Measurements from ENCODE around the gene MCTP2. TPM values are rescaled to one million over a fixed set of nuclear protein-coding genes. Genes with fewer than 3 reads are reported as not detected.

Gene MCTP2
- total and polyA plus RNA-seq, 2 of the 8 experiments (the other 6 are each of a cell fraction or from before 2014, with no cell fraction given): 3.4 to 4.5 TPM

DNA sequence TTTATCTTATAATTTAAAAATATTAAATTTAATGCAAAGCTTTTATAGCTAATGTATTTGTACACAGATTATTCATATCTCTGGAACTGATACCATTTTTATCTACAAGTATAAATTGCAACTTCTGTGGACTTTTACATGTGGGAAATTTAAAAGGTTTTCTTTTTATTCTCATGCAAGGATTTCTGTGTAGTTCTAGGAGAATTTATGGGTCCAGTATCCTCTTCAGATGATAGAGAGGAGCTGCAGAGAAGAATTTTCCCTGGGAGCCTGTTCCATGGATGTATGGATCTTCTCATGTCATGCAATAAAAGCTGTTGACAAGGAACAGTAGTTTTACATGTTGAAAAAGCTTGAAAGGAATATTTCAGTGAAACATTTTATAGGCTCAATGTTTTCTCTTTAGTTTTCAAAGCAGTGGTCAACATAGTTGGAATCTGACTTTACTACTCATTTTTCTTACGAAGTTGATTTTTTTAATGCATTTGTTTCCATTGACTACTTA is 119.7 kb downstream of the MCTP2 start:
- POLR2A ChIA-PET (ENCODE audit: partially characterized antibody): no interaction called here
- H4K20me1 ChIP-seq (replicated peaks in 1 of 2; ENCODE audit: control insufficient read depth in 1 of 2, insufficient read depth in 2 of 2, low read length in 2 of 2): no peaks in the 10 kb centered on the region
- no peak for TF ChIP-seq NRF1 (IDR thresholded peaks at IDR 0.05; ENCODE audit: low read depth, low read length)
- TF ChIP-seq SP2 (IDR thresholded peaks at IDR 0.05; ENCODE audit: low read length): no peak
- no peak for TF ChIP-seq CBX8 (IDR thresholded peaks at IDR 0.05; ENCODE audit: borderline replicate concordance, low read depth, low read length)
- TF ChIP-seq JUND (IDR thresholded peaks at IDR 0.05; ENCODE audit: low read length): no peak
- no peak for TF ChIP-seq ZNF274 (IDR thresholded peaks at IDR 0.05; ENCODE audit: borderline replicate concordance, extremely low read depth, low read length)
- TF ChIP-seq CREB1 (IDR thresholded peaks at IDR 0.05): no peak
- no peak for TF ChIP-seq CHD1 (IDR thresholded peaks at IDR 0.05; ENCODE audit: low read depth, low read length)
- no peak for TF ChIP-seq CTCF (IDR thresholded peaks at IDR 0.05; ENCODE audit: control extremely low read depth in 1 of 3, insufficient read depth in 1 of 3, low read depth in 1 of 3, low read length in 3 of 3)
- no peak for TF ChIP-seq FOSL1 (IDR thresholded peaks at IDR 0.05; ENCODE audit: insufficient read depth, low read depth, low read length)
- no peak for TF ChIP-seq HDAC2 (IDR thresholded peaks at IDR 0.05; ENCODE audit: borderline replicate concordance in 1 of 2, low read depth in 2 of 2, low read length in 2 of 2)
- no peak for TF ChIP-seq CTBP2 (IDR thresholded peaks at IDR 0.05; ENCODE audit: borderline replicate concordance, insufficient read depth, insufficient read length, low read length)

More for the DNA sequence above, 119.7 kb downstream of the MCTP2 start:
- H2BK5ac ChIP-seq (ENCODE audit: low read depth, low read length): no peak overlapping the region
- DNase-seq (ENCODE audit: low read depth in 1 of 2, low spot score in 2 of 2): no peak
- no peak overlapping the region for H3K27ac ChIP-seq (ENCODE audit: low read depth, low read length)
- no peak overlapping the region for H2AFZ ChIP-seq (ENCODE audit: low read length)
- H4K91ac ChIP-seq (replicated peaks; ENCODE audit: insufficient read length, low read length): no peak overlapping the region
- no peak overlapping the region for H3K14ac ChIP-seq (ENCODE audit: insufficient read length)
- no peak overlapping the region for H3K56ac ChIP-seq (replicated peaks; ENCODE audit: insufficient read length, low read depth, low read length)
- no peak overlapping the region for H2AK5ac ChIP-seq (ENCODE audit: low read depth, low read length)
- CTCF ChIA-PET (ENCODE audit: partially characterized antibody): interaction anchor here (1.1 to 1.9 kb wide), 2 partner anchors 11 kb away, joined by 3 to 10 read pairs; no protein-coding TSS in a partner anchor
- no peaks in the 10 kb centered on the region; the same call in 1 of the 2 replicates for H3K23me2 ChIP-seq (ENCODE audit: low read depth, low read length)
- no peak overlapping the region for H3K4me3 ChIP-seq (ENCODE audit: extremely low read depth in 1 of 4, insufficient read depth in 2 of 4, low read depth in 3 of 4, low read length in 4 of 4)
- H2BK120ac ChIP-seq (replicated peaks; ENCODE audit: low read depth, low read length): no peak overlapping the region
- no peaks in the 10 kb centered on the region for H3K36me3 ChIP-seq (ENCODE audit: control insufficient read depth in 2 of 4, insufficient read depth in 4 of 4, low read length in 3 of 4)
- no peaks in the 10 kb centered on the region for H3K79me2 ChIP-seq (ENCODE audit: control insufficient read depth in 1 of 2, insufficient read depth in 2 of 2, low read length in 2 of 2)
- no peak overlapping the region for H2BK20ac ChIP-seq (ENCODE audit: low read length)
- FAIRE-seq: no peak
- no peak overlapping the region for H3K23ac ChIP-seq (ENCODE audit: insufficient read length)
- H3K18ac ChIP-seq (ENCODE audit: extremely low read depth, low read length): no peak overlapping the region
- no peak overlapping the region for H2BK12ac ChIP-seq (ENCODE audit: low read depth, low read length)
- H4K5ac ChIP-seq (ENCODE audit: insufficient read length, low read depth, low read length): no peak overlapping the region
- H3K4me2 ChIP-seq (ENCODE audit: insufficient read depth in 1 of 2, low read depth in 2 of 2, low read length in 2 of 2): no peak overlapping the region
- H3K4ac ChIP-seq (replicated peaks; ENCODE audit: insufficient read length, low read depth, low read length): no peak overlapping the region
- H2BK15ac ChIP-seq (ENCODE audit: low read length): no peak overlapping the region
- H3K9me3 ChIP-seq (ENCODE audit: insufficient read depth in 2 of 2, low read depth in 1 of 2, low read length in 1 of 2): 0 out of 4 replicates have a peak, but pooled peaks cover 0 to 3% of the 10 kb centered on the region in 2 experiments
- no peak overlapping the region for H3K9ac ChIP-seq (replicated peaks in 1 of 4; ENCODE audit: extremely low read depth in 1 of 4, low read depth in 3 of 4, low read length in 3 of 4)
- H3K27me3 ChIP-seq (replicated peaks in 1 of 4; ENCODE audit: control insufficient read depth in 3 of 4, extremely low read depth in 1 of 4, insufficient read depth in 3 of 4, low read length in 3 of 4): no peaks in the 10 kb centered on the region
- 100% methylated on average over 1 of the region's 1 CpG; no CpG with 5 or more reads in 1 of the 2 experiments for WGBS, 2 experiments (ENCODE audit: extremely low coverage in 1 of 2, insufficient coverage in 1 of 2, insufficient read length in 1 of 2, insufficient replicate concordance in 2 of 2, low coverage in 1 of 2, low lambda C conversion rate in 2 of 2, missing lambda C conversion rate in 1 of 2)
- H4K8ac ChIP-seq (ENCODE audit: extremely low read depth, insufficient read depth, low read length): no peak overlapping the region
- H3K79me1 ChIP-seq (ENCODE audit: low read depth, low read length): no peaks in the 10 kb centered on the region
- H3K4me1 ChIP-seq (replicated peaks in 1 of 4; ENCODE audit: control insufficient read depth in 3 of 4, insufficient read depth in 4 of 4, low read length in 3 of 4): no peaks in the 10 kb centered on the region
